Naive thymus-derived CD4-positive, alpha-beta T cell (primary cell): Measurements from ENCODE around the gene CPOX. TPM values are rescaled to one million over a fixed set of nuclear protein-coding genes. Genes with fewer than 3 reads are reported as not detected.

Experiments used
- ATAC-seq: fragments of 150-1000 bp; cut with Tn5 transposase; 2 replicates; pipeline ENCODE4 v1.10.0; 2021; ENCODE audit warnings: mild to moderate bottlenecking, moderate library complexity
- CTCF ChIA-PET: fragments of 350-600 bp; sonication (Branson Sonifier 250); formaldehyde crosslinking; loops from one replicate; lab custom pipeline; 2021; ENCODE audit warnings: antibody characterized with exemption; lab: Charles Lee
- POLR2A ChIA-PET: fragments of 350-600 bp; sonication (Branson Sonifier 250); formaldehyde crosslinking; loops from one replicate; lab custom pipeline; 2021; ENCODE audit warnings: antibody characterized with exemption, inconsistent platforms; lab: Charles Lee
- DNase-seq, 9 donors: peaks; one replicate each; pipeline versions ENCODE4 v3.0.0 to v3.0.0-alpha.2; 2020 to 2022; ENCODE audit warnings: mixed read lengths in 1 of 9
- H3K27ac ChIP-seq: one replicate; pipeline ENCODE4 v1.7.0; 2013; ENCODE audit warnings: mild to moderate bottlenecking, low read depth, low read length, moderate library complexity
- H3K27me3 ChIP-seq, 2 donors: one replicate each; pipeline ENCODE4 v1.7.0; 2013; ENCODE audit warnings: low read length in 2 of 2, mild to moderate bottlenecking in 2 of 2, moderate library complexity in 2 of 2; ENCODE audit not compliant: control insufficient read depth in 2 of 2, insufficient read depth in 2 of 2
- H3K36me3 ChIP-seq, 3 experiments: 1 replicate in 2 of 3; 2 replicates in 1 of 3; pipeline ENCODE4 v1.7.0; 2013; ENCODE audit warnings: low read length in 3 of 3, mild to moderate bottlenecking in 3 of 3, moderate library complexity in 1 of 3; ENCODE audit not compliant: insufficient read depth in 3 of 3, control insufficient read depth in 2 of 3
- H3K4me1 ChIP-seq, 2 donors: one replicate each; pipeline ENCODE4 v1.7.0; 2013; ENCODE audit warnings: low read length in 2 of 2, mild to moderate bottlenecking in 2 of 2, moderate library complexity in 1 of 2; ENCODE audit not compliant: control insufficient read depth in 2 of 2, insufficient read depth in 2 of 2
- H3K4me3 ChIP-seq: 2 replicates; pipeline ENCODE4 v1.7.0; 2013; ENCODE audit warnings: mild to moderate bottlenecking, low read length
- H3K9me3 ChIP-seq, 3 experiments: 1 replicate in 2 of 3; 2 replicates in 1 of 3; pipeline ENCODE4 v1.7.0; 2013; ENCODE audit warnings: low read length in 3 of 3; ENCODE audit not compliant: control insufficient read depth in 2 of 3
- H3K27ac Mint-ChIP-seq, 9 donors: one replicate each; pipeline ENCODE4 v1.8.0; 2020 to 2022; ENCODE audit warnings: mixed read lengths in 9 of 9, mild to moderate bottlenecking in 8 of 9, moderate library complexity in 5 of 9, inconsistent platforms in 2 of 9
- H3K27me3 Mint-ChIP-seq, 5 donors: one replicate each; pipeline ENCODE4 v1.8.0; 2021 to 2022; ENCODE audit warnings: mixed read lengths in 5 of 5, mild to moderate bottlenecking in 1 of 5
- H3K36me3 Mint-ChIP-seq, 5 donors: one replicate each; pipeline ENCODE4 v1.8.0; 2020 to 2022; ENCODE audit warnings: mixed read lengths in 5 of 5, mild to moderate bottlenecking in 3 of 5, inconsistent platforms in 1 of 5
- H3K4me1 Mint-ChIP-seq, 7 donors: one replicate each; pipeline ENCODE4 v1.8.0; 2020 to 2022; ENCODE audit warnings: mixed read lengths in 7 of 7, mild to moderate bottlenecking in 3 of 7, inconsistent platforms in 1 of 7
- H3K4me3 Mint-ChIP-seq, 10 donors: one replicate each; pipeline ENCODE4 v1.8.0; 2020 to 2022; ENCODE audit warnings: mild to moderate bottlenecking in 10 of 10, mixed read lengths in 10 of 10, moderate library complexity in 6 of 10, inconsistent platforms in 2 of 10
- H3K9me3 Mint-ChIP-seq, 11 donors: one replicate each; pipeline ENCODE4 v1.8.0; 2020 to 2022; ENCODE audit warnings: mixed read lengths in 11 of 11, mild to moderate bottlenecking in 4 of 11, inconsistent platforms in 1 of 11, moderate library complexity in 1 of 11
- intact Hi-C, 2 donors: fragments of 100-400 bp; cut with micrococcal nuclease; formaldehyde crosslinking; loops; one replicate each; pipeline ENCODE4 v1.15.1; 2023
- polyA plus RNA-seq, 2 donors: library from polyadenylated mRNA; unstranded; fragments of 300-500 nt; fragmentation: Illumina TruSeq; gene quantifications; one replicate each; pipeline ENCODE4 v1.2.3, GENCODE V29; 2021
- total RNA-seq, 6 experiments: library from RNA in 5 of 6; stranded (reverse) in 5 of 6; gene quantifications; 1 replicate in 5 of 6; 2 replicates in 1 of 6; pipeline ENCODE4 v1.2.3 and lab custom pipeline; 2021 to 2026

CPOX gene
- total and polyA plus RNA-seq, 7 experiments from 2014 or later: 2.7 to 67.5 (median 12.2) TPM

DNA sequence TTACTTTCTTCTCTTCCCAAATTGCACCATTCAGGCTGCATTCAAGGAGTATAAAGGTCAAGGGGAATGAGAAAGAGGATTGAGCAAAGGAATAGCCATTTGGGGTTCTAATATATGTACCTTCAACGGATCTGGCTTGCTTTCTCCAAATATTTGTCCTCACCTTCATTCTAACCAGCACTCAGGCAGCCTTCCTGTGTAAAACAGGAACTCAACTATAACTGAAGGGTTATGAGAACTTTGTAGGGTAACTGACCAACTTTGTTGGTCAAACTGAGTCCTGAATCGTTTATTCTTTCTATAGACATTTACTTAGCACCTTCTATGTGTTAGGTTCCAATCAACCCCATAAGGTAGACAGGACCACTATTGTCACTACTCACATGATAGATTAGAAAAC lies 5.1 kb upstream of the CPOX start:
- no peaks in the 10 kb centered on the region for H3K27me3 ChIP-seq
- no peak overlapping the region for H3K4me3 Mint-ChIP-seq
- ChIA-PET CTCF (interaction anchor here (0.6 to 1.6 kb wide), 3 partner anchors 9 to 15 kb away, joined by 3 to 5 read pairs (median 3); no protein-coding TSS in a partner anchor), POLR2A (no interaction called here)
- no peak overlapping the region for H3K27ac Mint-ChIP-seq
- no peaks in the 10 kb centered on the region for H3K4me1 ChIP-seq
- intact Hi-C loops: no loop called here
- peaks cover 0 to 5% (median 0%) of the 10 kb centered on the region in 5 donors for H3K27me3 Mint-ChIP-seq
- no peak overlapping the region for H3K27ac ChIP-seq
- H3K36me3 Mint-ChIP-seq: peaks cover 0 to 2% (median 0%) of the 10 kb centered on the region in 5 donors
- no peak overlapping the region for H3K4me3 ChIP-seq
- peaks cover 6 to 24% (median 6%) of the 10 kb centered on the region in 7 donors for H3K4me1 Mint-ChIP-seq
- no peaks in the 10 kb centered on the region for H3K36me3 ChIP-seq
- ATAC-seq (no peak), DNase-seq (no peak)
- no peaks in the 10 kb centered on the region for H3K9me3 ChIP-seq
- no peaks in the 10 kb centered on the region for H3K9me3 Mint-ChIP-seq

DNA sequence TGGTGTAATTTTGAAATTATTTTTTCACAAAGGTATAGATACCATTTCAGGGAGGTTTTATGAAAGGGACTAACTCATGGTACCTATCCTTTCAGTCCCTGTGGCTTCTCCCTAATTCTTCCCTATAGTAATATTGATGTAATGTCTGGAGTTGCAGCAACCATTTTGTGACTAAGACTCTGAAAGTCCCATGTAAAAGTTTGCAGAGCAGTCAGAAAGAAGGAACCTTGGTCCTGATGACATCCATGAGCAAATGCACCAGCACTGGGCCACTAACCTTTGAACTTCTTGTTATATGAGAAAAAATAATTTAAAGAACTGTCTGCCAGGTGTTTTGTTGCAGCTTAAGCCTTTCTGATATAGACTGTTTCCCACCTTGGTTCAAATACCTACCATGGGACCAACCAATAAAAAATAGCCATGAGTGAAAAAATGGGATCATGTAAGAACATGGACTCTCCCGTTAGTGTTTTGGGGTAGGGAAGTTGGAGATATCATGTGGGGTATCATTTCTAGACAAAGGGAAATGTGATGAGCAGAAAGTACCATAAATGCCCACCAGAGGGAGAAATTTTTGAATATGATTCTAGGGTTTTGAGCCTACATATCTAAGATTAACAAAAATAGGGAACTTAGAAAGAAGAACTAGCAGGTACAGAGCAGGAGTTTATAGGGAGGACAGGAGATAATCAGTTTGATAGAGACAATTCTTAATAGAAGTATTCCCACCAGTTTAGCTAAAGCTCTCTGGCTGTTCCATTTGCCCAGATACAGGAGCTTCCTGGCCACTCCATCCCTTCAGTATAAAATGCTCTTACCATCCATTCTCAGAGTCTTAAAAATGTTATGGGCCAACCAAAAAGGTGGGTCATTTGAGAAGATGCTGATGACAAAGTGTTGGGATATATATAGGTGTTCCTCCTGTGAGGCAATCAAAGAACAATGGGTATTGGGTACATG lies 3.4 kb upstream of the CPOX start:
- CTCF ChIA-PET: interaction anchor here (0.7 to 1.6 kb wide), 6 partner anchors 9 to 1514 kb away, joined by 3 to 5 read pairs (median 3); no protein-coding TSS in a partner anchor
- no peak overlapping the region for H3K4me3 Mint-ChIP-seq

DNA sequence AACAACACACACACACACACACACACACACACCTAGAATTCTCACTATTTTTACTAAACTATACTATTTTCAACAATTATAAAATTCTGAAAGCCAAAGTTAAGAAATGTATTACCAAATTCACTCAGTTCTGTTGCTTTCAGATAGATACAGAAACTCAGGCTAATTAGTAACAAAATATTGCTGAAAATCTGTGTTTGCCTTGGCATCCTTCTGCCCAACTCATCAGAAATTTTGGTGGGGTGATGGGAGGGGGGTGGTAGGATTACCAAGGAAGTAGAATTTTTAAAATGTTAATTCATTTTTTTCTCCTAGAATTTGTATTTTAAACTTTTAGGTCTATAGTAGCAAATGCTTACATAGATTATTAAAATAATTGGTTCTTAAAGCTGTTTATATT lies 2.7 kb upstream of the CPOX start:
- H3K27ac ChIP-seq: no peak overlapping the region
- H3K4me3 Mint-ChIP-seq: no peak overlapping the region
- ChIA-PET CTCF (interaction anchor here (0.5 to 1.6 kb wide), 5 partner anchors 9 to 1515 kb away, joined by 3 to 6 read pairs (median 3); no protein-coding TSS in a partner anchor), POLR2A (interaction anchor here (0.6 kb wide), 1 partner anchor 19 kb away, joined by 3 read pairs; no protein-coding TSS in a partner anchor)
- no peak for ATAC-seq
- no peak overlapping the region for H3K27ac Mint-ChIP-seq
- H3K36me3 ChIP-seq: no peaks in the 10 kb centered on the region
- intact Hi-C loops: no loop called here
- no peak for DNase-seq
- H3K9me3 ChIP-seq: no peaks in the 10 kb centered on the region
- no peak overlapping the region for H3K4me3 ChIP-seq
- peaks cover 0 to 7% (median 0%) of the 10 kb centered on the region in 5 donors for H3K36me3 Mint-ChIP-seq
- H3K9me3 Mint-ChIP-seq: no peaks in the 10 kb centered on the region
- no peaks in the 10 kb centered on the region for H3K27me3 Mint-ChIP-seq
- peaks cover 11% of the 10 kb centered on the region in 2 donors for H3K4me1 ChIP-seq
- H3K27me3 ChIP-seq: no peaks in the 10 kb centered on the region
- H3K4me1 Mint-ChIP-seq: peaks cover 25 to 36% (median 26%) of the 10 kb centered on the region in 7 donors

More for the DNA sequence above, 3.4 kb upstream of the CPOX start:
- Histone ChIP-seq H3K27ac (no peak overlapping the region), H3K36me3 (no peaks in the 10 kb centered on the region), H3K4me3 (no peak overlapping the region), H3K4me1 (peaks cover 6 to 11% of the 10 kb centered on the region in 2 donors), H3K27me3 (no peaks in the 10 kb centered on the region), H3K9me3 (no peaks in the 10 kb centered on the region)
- ATAC-seq (peak; percentile 28), DNase-seq (peak in 5 of 9 donors; percentile 27 to 45 (median 37))
- peak overlapping the region in 1 of 9 donors; percentile 1 for H3K27ac Mint-ChIP-seq
- H3K9me3 Mint-ChIP-seq: no peaks in the 10 kb centered on the region
- H3K4me1 Mint-ChIP-seq: peaks cover 18 to 30% (median 20%) of the 10 kb centered on the region in 7 donors
- intact Hi-C loops: loop anchor here (1.0 kb wide), 3 partner anchors 215 to 1156 kb away; no protein-coding TSS in a partner anchor
- peaks cover 0 to 6% (median 0%) of the 10 kb centered on the region in 5 donors for H3K36me3 Mint-ChIP-seq
- H3K27me3 Mint-ChIP-seq: no peaks in the 10 kb centered on the region
- POLR2A ChIA-PET: interaction anchor here (0.6 kb wide), 1 partner anchor 20 kb away, joined by 3 read pairs; no protein-coding TSS in a partner anchor

DNA sequence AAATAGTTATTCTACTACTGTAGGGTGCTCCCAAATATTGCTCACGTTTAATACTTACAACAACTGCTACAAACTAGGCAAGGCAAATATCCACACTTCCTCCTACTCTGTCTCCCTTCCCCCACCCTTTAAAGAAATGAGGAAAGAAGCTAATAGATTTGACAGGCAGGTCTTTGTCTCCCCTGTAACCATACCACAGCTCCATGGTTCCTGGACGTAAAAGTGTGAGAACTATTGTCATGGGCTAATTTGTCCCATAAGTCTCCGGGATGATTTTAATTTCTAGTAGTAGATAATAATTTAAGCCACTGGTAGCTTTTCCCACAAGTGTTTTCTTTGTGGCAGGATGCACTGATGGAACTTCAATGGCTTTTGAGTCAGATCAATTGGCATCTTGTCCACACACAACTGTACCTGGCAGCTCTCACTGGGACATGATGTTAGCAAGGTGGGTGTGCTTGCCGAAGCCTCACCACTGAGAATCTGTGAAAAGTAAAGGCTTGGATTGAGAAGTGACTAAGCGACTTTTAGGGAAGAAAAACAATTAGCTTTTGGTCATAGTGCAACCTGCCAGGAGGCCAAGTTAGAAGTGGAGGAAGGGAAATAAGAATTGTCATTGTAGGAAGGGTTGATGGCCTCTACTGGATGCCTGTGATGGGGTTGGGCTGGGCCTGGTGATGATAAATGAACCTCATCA lies 1.4 kb upstream of the CPOX start:
- H3K27me3 Mint-ChIP-seq: no peaks in the 10 kb centered on the region
- Histone ChIP-seq H3K9me3 (no peaks in the 10 kb centered on the region), H3K27ac (no peak overlapping the region), H3K4me1 (peaks cover 11% of the 10 kb centered on the region in 2 donors), H3K36me3 (peaks cover 0 to 5% (median 0%) of the 10 kb centered on the region in 3 experiments), H3K27me3 (no peaks in the 10 kb centered on the region), H3K4me3 (no peak overlapping the region)
- intact Hi-C loops: loop anchor here (5.0 kb wide), 4 partner anchors 262 to 1223 kb away; partner anchors contain the start of genes CRYBG3 (in 2 of the 2), CMSS1 (in 1 of the 2) and RIOX2 (in 1 of the 2)
- H3K9me3 Mint-ChIP-seq: no peaks in the 10 kb centered on the region
- DNase-seq (no peak), ATAC-seq (no peak)
- H3K27ac Mint-ChIP-seq: peak overlapping the region in 2 of 9 donors; percentile 10 to 45
- POLR2A ChIA-PET: interaction anchor here (0.9 to 1.1 kb wide), 3 partner anchors 29 to 1806 kb away, joined by 3 to 5 read pairs (median 4); partner anchors contain the start of genes CLDND1 and TOMM70
- CTCF ChIA-PET: interaction anchor here (0.6 to 1.6 kb wide), 2 partner anchors 63 to 236 kb away, joined by 3 to 6 read pairs; no protein-coding TSS in a partner anchor
- peaks cover 0 to 18% (median 0%) of the 10 kb centered on the region in 5 donors for H3K36me3 Mint-ChIP-seq
- peaks cover 28 to 46% (median 33%) of the 10 kb centered on the region in 7 donors for H3K4me1 Mint-ChIP-seq
- H3K4me3 Mint-ChIP-seq: peak overlapping the region in 9 of 10 donors; percentile 26 to 99 (median 98)

DNA sequence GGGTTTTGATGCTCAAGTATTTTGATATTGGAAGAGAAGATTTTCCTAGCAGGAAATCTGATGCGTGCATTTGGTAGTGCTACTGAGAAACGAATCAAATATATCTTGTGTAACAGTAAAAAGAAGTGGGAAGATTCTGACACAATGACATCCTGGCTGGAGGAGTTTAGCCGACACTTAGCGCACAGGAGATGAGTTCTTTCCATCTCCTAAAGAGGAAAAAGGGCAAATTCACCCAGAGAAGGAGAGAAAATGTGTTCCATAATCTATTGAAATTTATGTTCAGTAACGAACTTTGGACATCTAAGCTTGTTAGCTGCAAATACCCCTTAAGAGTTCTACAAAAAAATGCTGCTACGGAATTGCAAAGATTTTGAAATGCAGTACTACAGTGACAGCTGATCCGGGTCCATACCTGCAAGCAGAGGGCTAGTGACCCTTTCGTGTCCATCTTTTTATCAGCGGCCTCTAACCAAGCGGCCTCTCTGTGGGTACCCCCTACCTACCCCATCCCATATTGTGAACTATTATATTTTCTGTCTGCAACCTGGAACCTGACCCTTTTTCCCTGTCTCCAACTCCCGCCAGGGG lies 971 bp downstream of the CPOX start:
- Mint-ChIP-seq H3K27me3 (no peaks in the 10 kb centered on the region), H3K27ac (peak overlapping the region; percentile 3 to 93 (median 76)), H3K36me3 (peaks cover 0 to 35% (median 6%) of the 10 kb centered on the region in 5 donors), H3K4me1 (peaks cover 30 to 56% (median 42%) of the 10 kb centered on the region in 7 donors), H3K9me3 (no peaks in the 10 kb centered on the region), H3K4me3 (peak overlapping the region; percentile 88 to 98 (median 90))
- H3K9me3 ChIP-seq: no peaks in the 10 kb centered on the region
- peaks cover 0 to 5% (median 0%) of the 10 kb centered on the region in 3 experiments for H3K36me3 ChIP-seq
- CTCF ChIA-PET: interaction anchor here (0.5 to 0.7 kb wide), 2 partner anchors 10 to 68 kb away, joined by 3 read pairs; no protein-coding TSS in a partner anchor
- DNase-seq (no peak), ATAC-seq (no peak)
- H3K27ac ChIP-seq: peak overlapping the region; percentile 69
- POLR2A ChIA-PET: interaction anchor here (1.2 to 2.1 kb wide), 3 partner anchors 28 to 71 kb away, joined by 3 to 14 read pairs (median 7); partner anchors contain the start of gene CLDND1
- H3K4me1 ChIP-seq: peaks cover 11% of the 10 kb centered on the region in 2 donors
- intact Hi-C loops: loop anchor here (2.0 to 5.0 kb wide), 7 partner anchors 20 to 1668 kb away; partner anchors contain the start of genes CRYBG3 (in 2 of the 2), CMSS1 (in 1 of the 2), RIOX2 (in 1 of the 2) and TBC1D23 (in 1 of the 2)
- peak overlapping the region; percentile 85 for H3K4me3 ChIP-seq
- H3K27me3 ChIP-seq: no peaks in the 10 kb centered on the region
